ENCODE results near the gene OR2A5. TPM values are rescaled to one million over a fixed set of nuclear protein-coding genes. Genes with fewer than 3 reads are reported as not detected.

OR2A5 gene
- total and polyA plus RNA-seq, 2 donors (not counting 1 experiment from before 2014, with no cell fraction given): not detected

DNA sequence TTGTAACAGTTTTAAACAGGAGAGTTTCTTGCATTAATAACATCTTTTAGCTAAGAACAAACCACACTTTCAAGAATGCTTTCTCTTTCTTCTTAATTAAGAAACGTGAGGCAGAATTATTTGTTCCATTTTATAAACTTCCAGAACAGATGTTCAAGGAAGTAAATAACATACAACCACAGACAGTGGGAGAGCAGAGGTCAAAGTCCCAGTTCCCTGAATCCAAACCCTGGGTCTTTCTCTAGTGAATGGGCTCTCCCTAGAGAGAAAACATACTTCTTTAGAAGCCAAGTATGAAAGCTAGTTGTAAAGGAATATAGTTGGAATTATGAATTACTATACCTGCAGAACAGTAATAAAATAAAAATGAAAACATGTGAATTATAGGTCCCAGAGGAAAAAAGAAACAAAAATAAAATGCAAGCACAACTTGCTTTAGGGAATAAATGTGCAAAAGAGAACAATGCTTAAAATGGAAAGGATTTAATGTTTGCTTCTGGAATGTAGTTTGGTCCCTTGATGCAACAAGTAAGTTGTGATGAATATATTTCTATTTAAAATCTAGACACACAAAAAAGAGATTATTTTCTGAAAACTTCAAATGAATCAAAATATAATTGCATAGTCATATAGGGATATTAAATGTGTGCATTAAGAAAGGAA, 42.6 kb upstream of the OR2A5 start:
- CTCF ChIA-PET: no interaction called here
- ATAC-seq (ENCODE audit: low read depth): no peak

GRCh38 chr7:144006692-144007042, 42.1 kb upstream of the OR2A5 start:
- Mint-ChIP-seq H3K27me3 (peaks cover 4% of the 10 kb centered on the region), H3K4me1 (no peaks in the 10 kb centered on the region), H3K9me3 (ENCODE audit: insufficient read depth) (peaks cover 2% of the 10 kb centered on the region), H3K27ac (no peak overlapping the region), H3K4me3 (no peak overlapping the region)
- H3K27me3 ChIP-seq (replicated peaks in 1 of 4; ENCODE audit: control extremely low read depth in 1 of 4, control insufficient read depth in 3 of 4, insufficient read depth in 4 of 4, low read length in 3 of 4): no peaks in the 10 kb centered on the region
- H2AFZ ChIP-seq (ENCODE audit: insufficient read depth, low read depth, low read length, poor library complexity, severe bottlenecking): no peak overlapping the region
- H4K20me1 ChIP-seq (ENCODE audit: control insufficient read depth, insufficient read depth, low read length, poor library complexity, severe bottlenecking): no peaks in the 10 kb centered on the region
- no peaks in the 10 kb centered on the region for H3K79me2 ChIP-seq (ENCODE audit: control insufficient read depth, insufficient read depth, low read length)
- H3K4me3 ChIP-seq (ENCODE audit: control extremely low read depth in 1 of 5, extremely low read depth in 1 of 5, insufficient read depth in 1 of 5, low read depth in 2 of 5, low read length in 4 of 5): no peak overlapping the region
- no CpG with 5 or more reads among the region's 1 CpG for WGBS (ENCODE audit: insufficient coverage)
- no peak for TF ChIP-seq CTCF (IDR thresholded peaks at IDR 0.05)
- no peak for TF ChIP-seq EZH2 (IDR thresholded peaks at IDR 0.05; ENCODE audit: borderline replicate concordance, insufficient read depth, low read depth, low read length, poor library complexity, severe bottlenecking)
- intact Hi-C loops (cut with micrococcal nuclease): no loop called here
- ATAC-seq (ENCODE audit: low read depth) (no peak), DNase-seq (no peak)
- POLR2A ChIA-PET: no interaction called here
- no peaks in the 10 kb centered on the region for H3K36me3 ChIP-seq (replicated peaks in 1 of 2; ENCODE audit: control extremely low read depth in 1 of 2, control insufficient read depth in 1 of 2, extremely low read depth in 1 of 2, insufficient read depth in 2 of 2, low read length in 1 of 2)
- CTCF ChIA-PET: no interaction called here
- H3K9me3 ChIP-seq (ENCODE audit: control extremely low read depth in 1 of 3, control insufficient read depth in 2 of 3, insufficient read depth in 1 of 3, low read length in 2 of 3): peaks cover 0 to 10% (median 8%) of the 10 kb centered on the region in 3 donors
- no peak overlapping the region for H3K27ac ChIP-seq (ENCODE audit: low read length in 2 of 2)
- no peak overlapping the region for H3K4me2 ChIP-seq (replicated peaks; ENCODE audit: low read depth, low read length, poor library complexity, severe bottlenecking)
- no peaks in the 10 kb centered on the region for H3K4me1 ChIP-seq (ENCODE audit: control insufficient read depth in 2 of 2, insufficient read depth in 2 of 2, low read length in 2 of 2)
- no peak overlapping the region for H3K9ac ChIP-seq (ENCODE audit: low read length)

More for the DNA sequence above, 42.6 kb upstream of the OR2A5 start:
- no peaks in the 10 kb centered on the region for H4K20me1 ChIP-seq (ENCODE audit: control insufficient read depth, insufficient read depth, low read length, poor library complexity, severe bottlenecking)
- no peak overlapping the region for H3K27ac ChIP-seq (ENCODE audit: low read length in 2 of 2)
- H3K4me2 ChIP-seq (replicated peaks; ENCODE audit: low read depth, low read length, poor library complexity, severe bottlenecking): no peak overlapping the region
- H3K4me3 ChIP-seq (ENCODE audit: control extremely low read depth in 1 of 5, extremely low read depth in 1 of 5, insufficient read depth in 1 of 5, low read depth in 2 of 5, low read length in 4 of 5): no peak overlapping the region
- no peak overlapping the region for H2AFZ ChIP-seq (ENCODE audit: insufficient read depth, low read depth, low read length, poor library complexity, severe bottlenecking)
- H3K9me3 ChIP-seq (ENCODE audit: control extremely low read depth in 1 of 3, control insufficient read depth in 2 of 3, insufficient read depth in 1 of 3, low read length in 2 of 3): peaks cover 0 to 10% (median 8%) of the 10 kb centered on the region in 3 donors
- no peaks in the 10 kb centered on the region for H3K36me3 ChIP-seq (replicated peaks in 1 of 2; ENCODE audit: control extremely low read depth in 1 of 2, control insufficient read depth in 1 of 2, extremely low read depth in 1 of 2, insufficient read depth in 2 of 2, low read length in 1 of 2)
- no peaks in the 10 kb centered on the region for H3K4me1 Mint-ChIP-seq
- H3K4me1 ChIP-seq (ENCODE audit: control insufficient read depth in 2 of 2, insufficient read depth in 2 of 2, low read length in 2 of 2): no peaks in the 10 kb centered on the region
- H3K9me3 Mint-ChIP-seq (ENCODE audit: insufficient read depth): peaks cover 2% of the 10 kb centered on the region
- no peaks in the 10 kb centered on the region for H3K27me3 ChIP-seq (replicated peaks in 1 of 4; ENCODE audit: control extremely low read depth in 1 of 4, control insufficient read depth in 3 of 4, insufficient read depth in 4 of 4, low read length in 3 of 4)
- H3K27me3 Mint-ChIP-seq: peaks cover 4% of the 10 kb centered on the region
- no peak overlapping the region for H3K27ac Mint-ChIP-seq
- no peak overlapping the region for H3K9ac ChIP-seq (ENCODE audit: low read length)
- POLR2A ChIA-PET: no interaction called here
- intact Hi-C loops (cut with micrococcal nuclease): no loop called here
- DNase-seq: no peak
- no peaks in the 10 kb centered on the region for H3K79me2 ChIP-seq (ENCODE audit: control insufficient read depth, insufficient read depth, low read length)
- no peak for TF ChIP-seq CTCF (IDR thresholded peaks at IDR 0.05)
- no peak for TF ChIP-seq EZH2 (IDR thresholded peaks at IDR 0.05; ENCODE audit: borderline replicate concordance, insufficient read depth, low read depth, low read length, poor library complexity, severe bottlenecking)
- WGBS (ENCODE audit: insufficient coverage): no CpG with 5 or more reads among the region's 1 CpG
- no peak overlapping the region for H3K4me3 Mint-ChIP-seq
